K562 (cell line): ENCODE measurements around the gene ARL6IP1. TPM values are rescaled to one million over a fixed set of nuclear protein-coding genes. Genes with fewer than 3 reads are reported as not detected.
"Not testable (repeated sequence)": the region's sequence is repeated elsewhere in the genome, so short reads cannot be mapped to it uniquely, and the experiment has no call there.

Experiments used
- ATAC-seq: fragments of 200-7000 bp; cut with Tn5 transposase; 3 replicates; pipeline ENCODE4 v1.9.1; 2020; ENCODE audit warnings: moderate library complexity
- BruUV-seq: library from RNA; stranded (reverse); fragments of 400-500 nt; replicated peaks from 2 replicates; lab custom pipeline; 2021; lab: Mats Ljungman, UMichigan
- CTCF ChIA-PET: fragments of 300-600 bp; formaldehyde crosslinking; extraction: SDS; loops from one replicate; lab custom pipeline; 2021; ENCODE audit warnings: low intra/inter-chr PET ratio; lab: Yijun Ruan, JAX
- POLR2A ChIA-PET: fragments of 300-600, 350-650 bp; sonication (Branson Sonifier 250); formaldehyde crosslinking; extraction: SDS; loops from one replicate; lab custom pipeline; 2021; ENCODE audit warnings: antibody characterized with exemption, inconsistent platforms; lab: Yijun Ruan, JAX
- DNase-seq, 4 experiments: peaks; one replicate each; pipeline versions ENCODE4 v3.0.0 to v3.0.0-alpha.2; 2011 to 2018; ENCODE audit warnings: low spot score in 3 of 4, mixed read lengths in 3 of 4; ENCODE audit errors: extremely low read depth in 1 of 4
- FAIRE-seq: peaks from 2 replicates; lab custom pipeline; 2011; peaks lifted over from hg19 to GRCh38; lab: Jason Lieb, UNC
- H2AFZ ChIP-seq: 2 replicates; pipeline ENCODE4 v1.6.0; 2011; ENCODE audit warnings: low read depth, low read length, control low read depth, inconsistent platforms
- H3K27ac ChIP-seq: fragments of 200-600 bp; 3 replicates; pipeline ENCODE4 v1.8.0; 2011; ENCODE audit warnings: low read depth, mild to moderate bottlenecking, control low read depth, inconsistent platforms, low read length, moderate library complexity, mixed read lengths; ENCODE audit errors: extremely low read depth
- H3K27me3 ChIP-seq, 2 experiments: fragments of 300-600 bp in 1 of 2; 2 replicates in 1 of 2; 3 replicates in 1 of 2; pipeline versions ENCODE4 v1.6.0 to v1.8.0; 2011; ENCODE audit warnings: inconsistent platforms in 2 of 2, low read length in 2 of 2, mild to moderate bottlenecking in 1 of 2, mixed read lengths in 1 of 2, moderate library complexity in 1 of 2; ENCODE audit not compliant: control insufficient read depth in 2 of 2, insufficient read depth in 2 of 2
- H3K36me3 ChIP-seq: fragments of 300-600 bp; 3 replicates; pipeline ENCODE4 v1.8.0; 2011; ENCODE audit warnings: mild to moderate bottlenecking, low read length, inconsistent platforms; ENCODE audit not compliant: control insufficient read depth, insufficient read depth
- H3K4me1 ChIP-seq, 2 experiments: fragments of 200-600 bp in 1 of 2; replicated peaks in 1 of 2; 2 replicates in 1 of 2; 3 replicates in 1 of 2; pipeline versions ENCODE4 v1.5.1 to v1.8.0; 2011; ENCODE audit warnings: inconsistent platforms in 2 of 2, low read length in 2 of 2, mild to moderate bottlenecking in 1 of 2, mixed read lengths in 1 of 2, moderate library complexity in 1 of 2; ENCODE audit not compliant: control insufficient read depth in 2 of 2, insufficient read depth in 2 of 2
- H3K4me2 ChIP-seq: 2 replicates; pipeline ENCODE4 v1.6.1; 2011; ENCODE audit warnings: low read length, control low read depth, inconsistent platforms, mixed read lengths; ENCODE audit not compliant: insufficient read depth
- H3K4me3 ChIP-seq: fragments of 200-600 bp; sonication (generic), shearing (Covaris generic); 2 replicates; pipeline ENCODE4 v1.5.1; 2016; ENCODE audit warnings: control low read depth, inconsistent platforms
- H3K79me2 ChIP-seq: fragments of 200-600 bp; 3 replicates; pipeline ENCODE4 v1.8.0; 2011; ENCODE audit warnings: low read length, inconsistent platforms; ENCODE audit not compliant: control insufficient read depth, insufficient read depth
- H3K9ac ChIP-seq, 2 experiments: 2 replicates each; pipeline versions ENCODE4 v1.6.0 to v1.6.1; 2011; ENCODE audit warnings: low read depth in 2 of 2, low read length in 2 of 2, control low read depth in 1 of 2, inconsistent platforms in 1 of 2, mild to moderate bottlenecking in 1 of 2, mixed read lengths in 1 of 2; ENCODE audit not compliant: insufficient read depth in 1 of 2
- H3K9me1 ChIP-seq: one replicate; pipeline ENCODE4 v1.6.0; 2011; ENCODE audit warnings: inconsistent platforms, mild to moderate bottlenecking, low read length, moderate library complexity; ENCODE audit not compliant: control insufficient read depth, insufficient read depth
- H3K9me3 ChIP-seq: replicated peaks from 2 replicates; pipeline ENCODE4 v1.5.1; 2011; ENCODE audit warnings: low read depth, low read length, inconsistent platforms; ENCODE audit not compliant: control insufficient read depth, insufficient read depth
- H4K20me1 ChIP-seq: replicated peaks from 2 replicates; pipeline ENCODE4 v1.6.1; 2011; ENCODE audit warnings: low read length, inconsistent platforms, mixed read lengths; ENCODE audit not compliant: control insufficient read depth, insufficient read depth
- SMC3 ChIP-seq: conservative IDR thresholded peaks from 2 replicates; pipeline ENCODE4 v1.6.1; 2011; ENCODE audit warnings: low read depth, low read length, improper control_type of control experiment; ENCODE audit not compliant: insufficient read depth
- WGBS: fragments of 100-300 bp; shearing (Covaris generic); methylation state at CpG from one replicate; pipeline ENCODE4 v1.1.6; 2016; ENCODE audit warnings: low coverage, mixed read lengths; ENCODE audit not compliant: insufficient coverage; ENCODE audit errors: missing lambda C conversion rate; 5-methylcytosine and 5-hydroxymethylcytosine counted together
- in situ Hi-C: fragments of 300-500 bp; cut with MboI; formaldehyde crosslinking; loops from 4 replicates; pipeline ENCODE4 v1.15.0; 2018; ENCODE audit warnings: inconsistent platforms, mixed read lengths
- intact Hi-C: fragments of 100-400 bp; cut with micrococcal nuclease; formaldehyde crosslinking; loops from 2 replicates; pipeline ENCODE4 v1.14.2; 2022
- polyA plus RNA-seq, 8 experiments: library from polyadenylated mRNA; depleted of rRNA in 4 of 8; stranded (reverse) in 5 of 8; unstranded in 3 of 8; fragments of >200 nt; fragmentation: Nextera tagmentation in 2 of 8; fragmentation: Illumina TruSeq in 1 of 8; extraction: Ambion mirVana in 2 of 8; extraction: Trizol in 1 of 8; gene quantifications; 2 replicates each; pipeline versions ENCODE4 v1.2.1 to v1.2.3, GENCODE V29; 2011 to 2014; ENCODE audit warnings: inconsistent platforms in 1 of 8, missing spikeins in 1 of 8
- total RNA-seq, 7 experiments: library from RNA; depleted of rRNA in 6 of 7; stranded (reverse); fragments of >200 nt in 6 of 7; fragmentation: Illumina TruSeq in 2 of 7; extraction: Trizol in 2 of 7; gene quantifications; 2 replicates each; pipeline versions ENCODE4 v1.2.1 to v1.2.3, GENCODE V29; 2011 to 2021; ENCODE audit warnings: low replicate concordance in 1 of 7
- TF ChIP-seq, protein P1 (sequence below), 2 experiments: fragments of 450-650 bp; formaldehyde crosslinking in 1 of 2; IDR thresholded peaks; 2 replicates each; pipeline versions ENCODE4 v1.4.0 to v1.6.1; 2014 to 2020; ENCODE audit warnings: mild to moderate bottlenecking in 2 of 2, borderline replicate concordance in 1 of 2, low read depth in 1 of 2
- TF ChIP-seq, protein P2 (sequence below), 3 experiments: IDR thresholded peaks in 2 of 3; conservative IDR thresholded peaks in 1 of 3; 2 replicates each; pipeline ENCODE4 v1.5.1; 2011 to 2012; ENCODE audit warnings: low read length in 3 of 3, mild to moderate bottlenecking in 3 of 3, control low read depth in 2 of 3, improper control_type of control experiment in 1 of 3, inconsistent platforms in 1 of 3, low read depth in 1 of 3, mixed read lengths in 1 of 3, moderate library complexity in 1 of 3; ENCODE audit not compliant: insufficient read depth in 2 of 3

The ARL6IP1 gene
- total and polyA plus RNA-seq, 9 of the 15 experiments (the other 6 are each of a cell fraction or from before 2014, with no cell fraction given) = 102 to 391 (median 162) TPM

DNA sequence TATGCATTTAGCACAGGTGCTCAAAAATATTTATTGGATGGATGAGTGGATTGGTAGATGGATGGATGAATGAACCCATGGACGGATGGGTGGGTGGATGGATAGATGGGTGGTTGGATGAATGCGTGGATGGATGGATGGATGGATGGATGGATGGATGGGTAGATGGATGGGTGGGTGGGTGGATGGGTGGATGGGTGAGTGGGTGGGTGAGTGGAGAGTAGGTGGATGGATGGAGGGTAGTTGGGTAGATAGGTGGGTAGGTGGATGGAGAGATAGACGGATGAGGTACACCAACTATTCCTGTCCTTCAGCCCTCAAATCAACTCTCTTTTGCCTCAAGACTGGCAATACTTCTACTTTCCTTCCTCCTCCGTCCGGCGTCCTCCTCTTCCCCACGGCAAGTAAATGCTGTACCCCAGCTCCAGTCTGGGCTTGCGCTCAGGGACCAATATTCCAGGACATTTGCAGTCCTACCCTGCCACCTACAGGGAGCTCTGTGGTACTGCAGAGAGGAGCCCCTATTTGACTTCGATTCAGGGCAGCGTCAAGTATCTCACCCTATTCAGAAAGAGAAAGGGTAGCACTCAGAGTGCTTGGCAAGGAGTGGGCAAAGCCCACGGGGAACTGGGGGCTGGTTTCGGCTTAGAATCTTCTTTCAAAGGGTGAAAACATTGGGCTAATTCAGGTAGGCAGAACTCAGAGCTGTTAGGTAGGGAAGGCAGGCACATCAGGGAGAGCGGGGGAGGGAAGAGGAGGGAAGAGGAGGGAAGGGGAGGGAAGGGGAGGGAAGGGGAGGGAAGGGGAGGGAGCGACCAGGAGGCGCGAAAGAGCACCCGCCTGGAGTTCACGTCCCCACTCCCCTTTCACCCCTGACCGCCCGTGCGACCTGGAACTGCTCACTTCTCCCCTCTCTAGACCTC is 41.5 kb downstream of the ARL6IP1 start (continued):
- TF ChIP-seq, protein P1, sequence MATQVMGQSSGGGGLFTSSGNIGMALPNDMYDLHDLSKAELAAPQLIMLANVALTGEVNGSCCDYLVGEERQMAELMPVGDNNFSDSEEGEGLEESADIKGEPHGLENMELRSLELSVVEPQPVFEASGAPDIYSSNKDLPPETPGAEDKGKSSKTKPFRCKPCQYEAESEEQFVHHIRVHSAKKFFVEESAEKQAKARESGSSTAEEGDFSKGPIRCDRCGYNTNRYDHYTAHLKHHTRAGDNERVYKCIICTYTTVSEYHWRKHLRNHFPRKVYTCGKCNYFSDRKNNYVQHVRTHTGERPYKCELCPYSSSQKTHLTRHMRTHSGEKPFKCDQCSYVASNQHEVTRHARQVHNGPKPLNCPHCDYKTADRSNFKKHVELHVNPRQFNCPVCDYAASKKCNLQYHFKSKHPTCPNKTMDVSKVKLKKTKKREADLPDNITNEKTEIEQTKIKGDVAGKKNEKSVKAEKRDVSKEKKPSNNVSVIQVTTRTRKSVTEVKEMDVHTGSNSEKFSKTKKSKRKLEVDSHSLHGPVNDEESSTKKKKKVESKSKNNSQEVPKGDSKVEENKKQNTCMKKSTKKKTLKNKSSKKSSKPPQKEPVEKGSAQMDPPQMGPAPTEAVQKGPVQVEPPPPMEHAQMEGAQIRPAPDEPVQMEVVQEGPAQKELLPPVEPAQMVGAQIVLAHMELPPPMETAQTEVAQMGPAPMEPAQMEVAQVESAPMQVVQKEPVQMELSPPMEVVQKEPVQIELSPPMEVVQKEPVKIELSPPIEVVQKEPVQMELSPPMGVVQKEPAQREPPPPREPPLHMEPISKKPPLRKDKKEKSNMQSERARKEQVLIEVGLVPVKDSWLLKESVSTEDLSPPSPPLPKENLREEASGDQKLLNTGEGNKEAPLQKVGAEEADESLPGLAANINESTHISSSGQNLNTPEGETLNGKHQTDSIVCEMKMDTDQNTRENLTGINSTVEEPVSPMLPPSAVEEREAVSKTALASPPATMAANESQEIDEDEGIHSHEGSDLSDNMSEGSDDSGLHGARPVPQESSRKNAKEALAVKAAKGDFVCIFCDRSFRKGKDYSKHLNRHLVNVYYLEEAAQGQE (IDR thresholded peaks at IDR 0.05; ENCODE audit: borderline replicate concordance) = peak; percentile 26; the same call in 1 of the 2 replicates
- TF ChIP-seq, protein P1 (CRISPR knock-in tag; IDR thresholded peaks at IDR 0.05; ENCODE audit: low read depth) = not testable (repeated sequence)
- TF ChIP-seq, protein P2, sequence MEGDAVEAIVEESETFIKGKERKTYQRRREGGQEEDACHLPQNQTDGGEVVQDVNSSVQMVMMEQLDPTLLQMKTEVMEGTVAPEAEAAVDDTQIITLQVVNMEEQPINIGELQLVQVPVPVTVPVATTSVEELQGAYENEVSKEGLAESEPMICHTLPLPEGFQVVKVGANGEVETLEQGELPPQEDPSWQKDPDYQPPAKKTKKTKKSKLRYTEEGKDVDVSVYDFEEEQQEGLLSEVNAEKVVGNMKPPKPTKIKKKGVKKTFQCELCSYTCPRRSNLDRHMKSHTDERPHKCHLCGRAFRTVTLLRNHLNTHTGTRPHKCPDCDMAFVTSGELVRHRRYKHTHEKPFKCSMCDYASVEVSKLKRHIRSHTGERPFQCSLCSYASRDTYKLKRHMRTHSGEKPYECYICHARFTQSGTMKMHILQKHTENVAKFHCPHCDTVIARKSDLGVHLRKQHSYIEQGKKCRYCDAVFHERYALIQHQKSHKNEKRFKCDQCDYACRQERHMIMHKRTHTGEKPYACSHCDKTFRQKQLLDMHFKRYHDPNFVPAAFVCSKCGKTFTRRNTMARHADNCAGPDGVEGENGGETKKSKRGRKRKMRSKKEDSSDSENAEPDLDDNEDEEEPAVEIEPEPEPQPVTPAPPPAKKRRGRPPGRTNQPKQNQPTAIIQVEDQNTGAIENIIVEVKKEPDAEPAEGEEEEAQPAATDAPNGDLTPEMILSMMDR (IDR thresholded peaks at IDR 0.05 in 2 of 3, conservative IDR thresholded peaks at IDR 0.05 in 1 of 3; ENCODE audit: insufficient read depth in 2 of 3, low read depth in 1 of 3, low read length in 3 of 3) = peak; percentile 47 to 57 (median 51); a peak in 5 of 6 replicates
- TF ChIP-seq SMC3 = 0 out of 2 replicates have a peak, but pooled peaks have one; percentile 41

DNA sequence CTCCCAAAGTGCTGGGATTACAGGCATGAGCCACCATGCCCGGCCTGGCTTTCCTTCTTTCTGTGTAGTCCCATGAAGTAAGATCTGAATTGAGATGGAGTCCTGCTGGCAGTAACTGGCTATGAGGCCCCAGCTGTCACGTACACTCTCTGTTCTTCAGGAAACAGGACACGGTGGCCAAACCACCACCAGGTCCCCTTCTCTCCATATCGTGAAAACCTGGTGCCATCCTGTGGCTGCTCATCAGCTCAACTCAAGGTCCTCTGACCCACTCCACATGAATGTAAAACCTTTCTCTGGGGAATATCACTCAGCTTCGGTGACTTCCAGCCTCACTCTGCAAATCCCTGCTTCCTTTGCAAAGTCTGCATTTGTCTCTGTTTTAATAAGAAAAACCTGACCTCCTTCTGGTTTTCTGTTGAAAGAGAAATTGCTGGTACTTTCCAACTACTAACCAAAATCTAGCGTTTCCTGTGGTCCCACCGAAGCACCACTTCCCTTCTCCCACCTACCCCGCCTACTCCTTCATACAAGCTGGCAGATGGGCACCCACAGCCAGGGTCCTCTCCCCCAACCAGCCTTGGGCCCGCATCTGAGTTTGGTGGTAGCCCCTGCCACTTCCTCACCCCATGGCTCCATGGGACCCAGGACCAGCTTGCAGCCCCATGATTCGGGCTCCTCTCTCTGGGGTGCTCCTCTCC is 43.2 kb downstream of the ARL6IP1 start:
- in situ Hi-C loops, H3K27me3 ChIP-seq, BruUV-seq, H3K4me2 ChIP-seq, H2AFZ ChIP-seq, H3K9me3 ChIP-seq, H3K9ac ChIP-seq, H3K36me3 ChIP-seq, H4K20me1 ChIP-seq, H3K79me2 ChIP-seq, intact Hi-C loops, H3K27ac ChIP-seq, DNase-seq, CTCF ChIA-PET, ATAC-seq, H3K9me1 ChIP-seq, POLR2A ChIA-PET, H3K4me3 ChIP-seq, H3K4me1 ChIP-seq: not testable (repeated sequence)
- WGBS = 30% methylated on average over 2 of the region's 10 CpGs
- FAIRE-seq = peak; percentile 32
